NCI-H1694 treated with DMSO at 0.1 percent for 48 hours (cell line): Measurements from ENCODE around the gene CFAP74.

Experiments
- DNase-seq: peaks from one replicate; lab custom pipeline; 2025; lab: John Stamatoyannopoulos, UW

CFAP74 gene, protein sequence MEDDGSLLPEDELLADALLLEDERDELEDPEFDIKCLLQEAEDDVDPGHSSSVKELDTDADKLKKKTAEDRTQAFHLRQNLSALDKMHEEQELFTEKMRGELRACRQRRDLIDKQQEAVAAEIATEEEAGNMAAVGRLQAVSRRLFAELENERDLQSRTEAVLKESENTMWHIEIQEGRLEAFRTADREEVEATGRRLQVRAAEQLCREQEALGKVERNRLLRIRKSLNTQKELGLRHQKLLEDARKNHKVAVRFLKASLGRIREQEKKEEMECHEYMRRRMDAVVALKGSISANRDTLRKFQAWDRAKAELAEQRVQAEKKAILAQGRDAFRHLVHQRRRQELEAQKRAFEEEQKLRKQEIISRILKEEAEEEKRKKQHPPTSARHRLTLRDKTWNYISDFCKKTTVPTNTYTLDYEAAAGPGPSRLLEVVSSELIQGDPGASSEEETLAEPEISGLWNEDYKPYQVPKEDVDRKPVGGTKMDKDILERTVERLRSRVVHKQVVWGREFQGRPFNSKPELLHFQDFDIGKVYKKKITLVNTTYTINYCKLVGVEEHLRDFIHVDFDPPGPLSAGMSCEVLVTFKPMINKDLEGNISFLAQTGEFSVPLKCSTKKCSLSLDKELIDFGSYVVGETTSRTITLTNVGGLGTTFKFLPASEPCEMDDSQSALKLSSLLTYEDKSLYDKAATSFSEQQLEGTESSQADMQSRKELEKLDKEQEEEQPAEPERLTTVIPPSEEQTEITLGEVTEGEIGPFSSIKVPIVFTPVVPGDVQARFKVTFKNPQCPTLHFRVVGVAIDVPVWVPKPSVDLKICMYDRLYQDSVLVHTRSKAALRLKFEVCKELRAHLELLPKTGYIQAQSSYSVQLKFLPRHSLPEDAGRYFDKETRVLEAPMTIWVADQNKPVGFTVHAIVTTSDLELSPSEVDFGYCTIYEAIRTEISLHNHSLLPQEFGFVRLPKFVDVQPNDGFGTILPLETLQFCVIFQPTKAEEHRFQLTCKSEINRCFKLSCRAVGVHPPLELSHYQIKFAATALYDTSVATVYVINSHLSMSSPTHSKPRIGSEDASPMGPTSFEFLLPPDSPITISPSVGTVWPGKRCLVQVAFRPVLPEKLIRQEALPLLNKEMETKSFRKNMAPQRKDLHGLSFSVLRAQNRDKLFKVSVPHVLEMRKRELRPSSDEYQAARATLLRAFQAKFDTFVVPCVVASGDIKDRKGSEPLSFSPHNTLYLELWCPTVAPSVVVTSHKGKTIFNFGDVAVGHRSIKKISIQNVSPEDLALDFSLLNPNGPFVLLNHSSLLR (N-terminal part only)

GRCh38 chr1:2003541-2004131 lies at the start of gene CFAP74:
CFAP74 (minus strand) TSS chr1:2003786; CDS start chr1:1990956, 12,830 bp downstream.
- no peak for DNase-seq

- no peak for DNase-seq
Observed at GRCh38 chr1:2053217-2053616, 49.6 kb upstream of the CFAP74 start.

- no peak for DNase-seq
Observed at GRCh38 chr1:2052756-2053155, 49.2 kb upstream of the CFAP74 start.

DNA sequence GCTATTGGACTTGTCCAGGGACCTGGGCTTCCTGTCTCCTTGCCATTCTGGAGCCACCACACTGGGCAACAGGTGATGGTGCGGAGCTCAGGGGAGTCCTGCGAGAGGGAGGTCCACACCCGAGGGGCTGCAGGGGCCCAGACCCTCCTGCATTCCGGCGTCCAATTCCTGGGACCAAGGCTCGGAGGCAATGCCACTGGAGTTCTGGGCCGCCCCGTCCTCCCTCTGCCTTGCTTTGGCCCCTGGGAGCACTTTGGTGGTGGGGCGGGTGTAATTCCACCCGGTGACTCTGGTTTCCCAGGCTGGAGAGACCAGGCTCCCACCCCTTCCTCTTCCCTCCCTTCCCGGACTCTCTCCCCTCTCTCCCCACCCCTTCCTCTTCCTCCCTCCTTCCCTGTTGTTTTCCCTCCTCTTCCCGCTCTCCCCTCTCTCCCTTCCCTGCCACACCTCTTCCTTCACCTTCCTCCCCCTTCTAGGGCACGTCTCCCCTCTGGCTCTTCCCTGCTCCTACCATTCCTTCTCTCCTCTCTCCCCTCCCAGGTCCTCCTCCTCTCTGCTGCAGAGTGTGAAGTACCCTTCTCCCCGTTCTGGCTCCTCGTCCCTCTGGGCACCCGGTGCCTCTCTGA lies 48.6 kb upstream of the CFAP74 start:
- no peak for DNase-seq

DNA sequence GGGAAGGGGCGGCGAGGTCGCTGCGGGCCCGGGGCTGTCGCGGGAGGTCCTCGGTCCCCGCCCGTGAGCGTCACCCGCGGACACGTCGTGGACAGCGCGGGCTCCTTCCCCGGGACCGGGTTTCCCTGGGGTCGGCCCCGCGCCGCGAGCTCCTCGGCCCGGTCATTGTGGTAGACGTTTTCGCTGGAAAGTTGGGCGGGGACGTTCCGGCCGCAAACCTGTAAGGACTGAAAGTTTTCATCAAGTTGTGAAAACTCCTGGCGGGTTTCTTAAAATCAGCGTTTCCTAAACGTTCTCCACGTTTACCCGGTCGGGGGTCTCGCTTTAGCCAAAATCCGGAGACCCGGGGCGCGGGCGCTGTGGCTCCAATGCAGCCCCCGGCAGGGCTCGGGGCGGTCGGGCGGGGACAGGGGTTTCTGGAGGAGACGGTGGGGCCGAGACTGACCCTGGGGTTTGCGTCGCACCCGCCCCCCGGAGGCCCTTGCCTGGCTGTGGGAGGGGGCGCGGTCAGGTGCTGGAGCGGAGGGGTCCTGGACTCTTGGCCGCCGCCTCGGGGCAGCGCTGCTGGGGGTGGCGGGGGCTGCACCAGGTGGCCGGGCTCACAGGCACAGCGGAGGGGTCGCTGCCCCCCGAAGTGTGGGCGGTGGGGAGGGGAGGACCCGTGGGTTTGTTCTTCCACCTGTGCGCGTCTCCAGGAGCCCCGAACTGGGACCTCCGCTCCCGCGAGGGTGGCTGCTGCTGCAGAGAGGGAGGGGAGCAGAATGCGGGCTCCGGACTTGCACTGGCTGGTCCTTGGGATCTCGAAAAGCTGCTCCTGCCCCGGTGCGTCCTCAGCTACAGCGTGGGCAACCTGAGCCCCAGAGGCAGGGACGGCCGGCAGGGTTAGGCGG lies 47.5 kb upstream of the CFAP74 start:
- DNase-seq, result no peak

GRCh38 chr1:2050461-2050792 lies 46.8 kb upstream of the CFAP74 start:
- DNase-seq, result no peak

- DNase-seq, result peak; percentile 20
Observed at GRCh38 chr1:2049718-2050431, 46.3 kb upstream of the CFAP74 start, which contains the start of gene PRKCZ. PRKCZ (plus strand) TSS chr1:2050411; CDS start chr1:2050631, 220 bp downstream.

- DNase-seq, result no peak
Observed at GRCh38 chr1:2049225-2049717, 45.7 kb upstream of the CFAP74 start.

- DNase-seq, result no peak
Observed at GRCh38 chr1:2047749-2048729, 44.5 kb upstream of the CFAP74 start.

DNA sequence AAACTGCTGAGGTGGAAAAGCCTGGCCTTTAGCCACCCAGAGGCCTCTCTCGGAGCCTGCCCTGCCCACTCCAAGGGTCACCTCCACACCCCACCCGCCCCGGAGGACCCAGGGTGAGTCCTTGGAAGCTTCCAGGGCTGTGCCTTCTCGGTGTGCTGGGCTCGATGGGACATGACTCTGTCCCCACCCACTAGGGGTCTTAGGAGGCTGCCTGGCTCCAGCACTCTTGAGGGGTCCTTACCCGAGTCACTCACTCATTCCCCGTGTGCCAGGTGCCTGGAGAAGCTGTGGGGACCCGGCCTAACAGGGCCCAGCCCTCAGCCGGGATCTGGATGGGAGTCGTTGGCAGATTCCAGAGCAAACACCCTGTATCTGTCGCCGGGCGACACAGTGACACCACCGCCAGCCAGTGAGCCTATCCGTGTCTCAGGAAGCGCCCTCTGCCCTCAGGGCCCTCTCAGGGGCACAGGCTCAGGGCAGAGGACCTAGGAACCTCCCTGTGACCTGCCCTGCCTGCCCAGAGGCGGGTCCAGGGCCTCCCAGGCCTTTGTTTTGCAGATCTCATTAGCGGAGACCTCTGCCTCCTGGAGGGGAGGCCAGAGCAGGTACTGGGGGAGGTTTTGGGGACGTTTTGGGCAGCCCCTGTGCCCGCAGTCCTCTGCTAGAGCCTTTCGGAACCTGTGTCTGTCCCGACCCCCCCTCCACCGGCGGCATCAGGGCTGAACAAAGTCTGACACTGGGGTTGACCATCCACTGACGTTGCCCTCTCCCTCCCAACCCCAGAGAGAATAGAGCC lies 43.6 kb upstream of the CFAP74 start:
- DNase-seq, result no peak

DNA sequence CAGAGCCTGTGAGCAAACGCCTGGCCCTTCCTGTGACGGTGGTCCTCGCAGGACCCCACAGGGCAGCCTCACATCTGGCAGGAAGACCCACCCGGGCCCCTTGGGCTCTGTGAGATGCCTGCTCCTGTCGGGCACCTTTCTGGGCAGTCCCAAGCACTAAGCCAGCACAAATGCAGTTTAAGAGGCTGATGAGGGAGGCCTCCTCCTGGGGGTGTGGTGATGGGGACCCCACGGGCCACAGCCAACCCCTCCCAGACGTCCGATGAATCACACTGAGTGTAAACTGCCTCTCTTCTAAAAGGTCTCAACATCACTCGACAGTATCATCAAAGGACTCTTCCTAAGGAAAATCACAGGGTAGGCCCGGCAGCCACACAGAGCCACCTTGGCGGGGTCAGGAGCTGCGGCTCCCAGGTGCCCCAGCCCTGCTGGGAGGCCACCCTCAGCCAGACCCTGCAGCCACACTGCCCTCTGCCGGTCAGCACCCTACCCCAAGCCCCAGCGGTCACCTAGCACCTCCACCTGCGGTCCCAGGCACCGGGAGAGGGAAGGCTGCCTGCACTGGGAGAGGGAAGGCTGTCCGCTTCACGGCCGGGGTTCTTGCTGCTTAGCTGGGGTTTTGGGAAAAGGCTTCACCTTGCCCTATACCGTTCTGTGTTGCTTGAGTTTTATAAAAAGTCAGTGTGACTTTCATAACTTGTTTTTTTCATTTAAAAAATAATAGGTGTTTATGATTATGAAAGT lies 42.8 kb upstream of the CFAP74 start:
- no peak for DNase-seq

- DNase-seq, result no peak
Observed at GRCh38 chr1:2045468-2046173, 42.0 kb upstream of the CFAP74 start.

DNA sequence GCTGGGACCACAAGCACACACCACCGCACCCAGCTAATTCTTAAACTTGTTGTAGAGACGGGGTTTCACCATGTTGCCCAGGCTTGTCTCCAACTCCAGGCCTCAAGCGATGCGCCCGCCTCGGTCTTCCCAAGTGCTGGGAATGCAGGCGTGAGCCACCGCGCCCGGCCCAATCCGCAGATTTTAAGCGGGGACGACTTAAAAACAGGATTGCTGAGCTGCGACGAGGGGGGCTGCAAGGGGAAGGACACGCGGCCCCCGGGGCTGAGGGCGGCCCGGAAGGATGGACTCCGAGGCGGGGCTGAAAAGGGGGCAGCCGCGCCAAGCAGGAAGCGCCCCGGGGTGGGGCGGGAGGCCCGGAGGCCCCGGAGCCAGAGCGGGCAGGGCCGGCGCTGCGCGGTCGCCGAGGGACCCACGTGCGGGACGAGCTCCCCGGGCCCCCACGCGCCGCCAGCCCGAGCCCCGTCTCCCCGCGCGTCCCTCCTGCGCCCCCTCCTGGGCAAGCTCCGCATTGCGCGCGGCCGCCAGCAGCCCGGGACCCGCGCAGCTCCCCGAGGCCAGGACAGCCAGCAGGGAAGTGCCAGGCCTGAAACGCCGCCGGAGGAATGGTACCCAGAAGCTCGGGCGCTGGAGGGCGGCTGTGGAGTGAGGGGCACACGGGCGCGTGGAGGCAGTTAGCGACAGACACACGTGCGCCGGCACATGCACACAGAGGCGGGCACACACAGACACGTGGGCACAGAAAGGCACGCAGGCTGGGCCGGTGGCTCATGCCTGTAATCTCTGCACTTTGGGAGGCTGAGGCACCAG lies 41.1 kb upstream of the CFAP74 start:
- DNase-seq, result no peak

- DNase-seq, result no peak
Observed at GRCh38 chr1:2043886-2044285, 40.3 kb upstream of the CFAP74 start.
